HepG2 (cell line): ENCODE data around the gene WFDC6.

Experiments
- POLR2A ChIP-seq, 2 experiments: IDR thresholded peaks; 2 replicates each; pipeline ENCODE4 v1.6.1; 2011; ENCODE audit warnings: low read depth in 2 of 2, low read length in 2 of 2, mild to moderate bottlenecking in 1 of 2, moderate library complexity in 1 of 2; ENCODE audit not compliant: insufficient read depth in 1 of 2
- RNF2 ChIP-seq: fragments of 450-650 bp; conservative IDR thresholded peaks from 2 replicates; pipeline ENCODE4 v1.6.1; 2016; ENCODE audit warnings: low read depth
- SRSF1 ChIP-seq: fragments of 200-400 bp; formaldehyde crosslinking; optimal IDR thresholded peaks from 2 replicates; pipeline ENCODE3; 2017; ENCODE audit warnings: mild to moderate bottlenecking, low read depth, low read length, moderate library complexity
- TBP ChIP-seq: sonication (generic); formaldehyde crosslinking; IDR thresholded peaks from 2 replicates; pipeline ENCODE4 v1.5.0; 2020; ENCODE audit warnings: missing genetic modification reagents
- ZNF557 ChIP-seq: sonication (generic); formaldehyde crosslinking; IDR thresholded peaks from 2 replicates; pipeline ENCODE4 v1.4.0; 2020; ENCODE audit warnings: missing genetic modification reagents
- ZSCAN12 ChIP-seq: sonication (generic); formaldehyde crosslinking; IDR thresholded peaks from 2 replicates; pipeline ENCODE4 v1.9.0; 2021; ENCODE audit warnings: mild to moderate bottlenecking, missing genetic modification reagents
- TF ChIP-seq, protein P1 (sequence below): sonication (generic); formaldehyde crosslinking; IDR thresholded peaks from 2 replicates; pipeline ENCODE4 v1.4.0; 2020; ENCODE audit warnings: missing genetic modification reagents, mild to moderate bottlenecking, borderline replicate concordance
- TF ChIP-seq, protein P2 (sequence below): sonication (generic); formaldehyde crosslinking; IDR thresholded peaks from 2 replicates; pipeline ENCODE4 v1.5.0; 2020; ENCODE audit warnings: mild to moderate bottlenecking, missing genetic modification reagents, moderate library complexity

GRCh38 chr20:45547206-45547770, 8.0 kb upstream of the WFDC6 start, which contains the start of gene EPPIN:
- TF ChIP-seq ZSCAN12 (CRISPR knock-in tag) (no peak), POLR2A (IDR thresholded peaks at IDR 0.05; ENCODE audit: insufficient read depth in 1 of 2, low read depth in 2 of 2, low read length in 2 of 2) (no peak), RNF2 (no peak), TBP (no peak), ZNF557 (CRISPR knock-in tag) (no peak), SRSF1 (no peak)
- TF ChIP-seq, protein P1, sequence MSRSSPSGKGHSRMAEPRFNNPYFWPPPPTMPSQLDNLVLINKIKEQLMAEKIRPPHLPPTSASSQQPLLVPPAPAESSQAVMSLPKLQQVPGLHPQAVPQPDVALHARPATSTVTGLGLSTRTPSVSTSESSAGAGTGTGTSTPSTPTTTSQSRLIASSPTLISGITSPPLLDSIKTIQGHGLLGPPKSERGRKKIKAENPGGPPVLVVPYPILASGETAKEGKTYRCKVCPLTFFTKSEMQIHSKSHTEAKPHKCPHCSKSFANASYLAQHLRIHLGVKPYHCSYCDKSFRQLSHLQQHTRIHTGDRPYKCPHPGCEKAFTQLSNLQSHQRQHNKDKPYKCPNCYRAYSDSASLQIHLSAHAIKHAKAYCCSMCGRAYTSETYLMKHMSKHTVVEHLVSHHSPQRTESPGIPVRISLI (CRISPR knock-in tag), result no peak
- TF ChIP-seq, protein P2, sequence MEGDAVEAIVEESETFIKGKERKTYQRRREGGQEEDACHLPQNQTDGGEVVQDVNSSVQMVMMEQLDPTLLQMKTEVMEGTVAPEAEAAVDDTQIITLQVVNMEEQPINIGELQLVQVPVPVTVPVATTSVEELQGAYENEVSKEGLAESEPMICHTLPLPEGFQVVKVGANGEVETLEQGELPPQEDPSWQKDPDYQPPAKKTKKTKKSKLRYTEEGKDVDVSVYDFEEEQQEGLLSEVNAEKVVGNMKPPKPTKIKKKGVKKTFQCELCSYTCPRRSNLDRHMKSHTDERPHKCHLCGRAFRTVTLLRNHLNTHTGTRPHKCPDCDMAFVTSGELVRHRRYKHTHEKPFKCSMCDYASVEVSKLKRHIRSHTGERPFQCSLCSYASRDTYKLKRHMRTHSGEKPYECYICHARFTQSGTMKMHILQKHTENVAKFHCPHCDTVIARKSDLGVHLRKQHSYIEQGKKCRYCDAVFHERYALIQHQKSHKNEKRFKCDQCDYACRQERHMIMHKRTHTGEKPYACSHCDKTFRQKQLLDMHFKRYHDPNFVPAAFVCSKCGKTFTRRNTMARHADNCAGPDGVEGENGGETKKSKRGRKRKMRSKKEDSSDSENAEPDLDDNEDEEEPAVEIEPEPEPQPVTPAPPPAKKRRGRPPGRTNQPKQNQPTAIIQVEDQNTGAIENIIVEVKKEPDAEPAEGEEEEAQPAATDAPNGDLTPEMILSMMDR (CRISPR knock-in tag), result no peak
